ENCODE measurements around the gene ADAMTS3. TPM values are rescaled to one million over a fixed set of nuclear protein-coding genes. Genes with fewer than 3 reads are reported as not detected.

Gene ADAMTS3
- total RNA-seq, 4 donors from 2014 or later = 0.18 to 0.41 (median 0.23) TPM; not detected in 1

- in situ Hi-C loops (cut with MboI; ENCODE audit: low sequenced_read_pairs in 4 of 4) (loop anchor here in 1 of 4 donors (25.0 kb wide), 1 partner anchor 512 kb away; no protein-coding TSS in a partner anchor), intact Hi-C loops (cut with DNase I; ENCODE audit: low total_unique reads) (no loop called here)
- Histone ChIP-seq H3K27me3 (no peaks in the 10 kb centered on the region), H3K4me3 (no peak overlapping the region), H3K9me3 (no peaks in the 10 kb centered on the region), H3K27ac (no peak overlapping the region), H3K36me3 (no peaks in the 10 kb centered on the region), H3K4me1 (no peaks in the 10 kb centered on the region)
- ATAC-seq = no peak
- no peak for DNase-seq
- TF ChIP-seq POLR2A (IDR thresholded peaks at IDR 0.05) (no peak), CTCF (IDR thresholded peaks at IDR 0.05 in 4 of 5, conservative IDR thresholded peaks at IDR 0.05 in 1 of 5) (no peak)
Measured at GRCh38 chr4:72500214-72500613, 68.8 kb downstream of the ADAMTS3 start.

DNA sequence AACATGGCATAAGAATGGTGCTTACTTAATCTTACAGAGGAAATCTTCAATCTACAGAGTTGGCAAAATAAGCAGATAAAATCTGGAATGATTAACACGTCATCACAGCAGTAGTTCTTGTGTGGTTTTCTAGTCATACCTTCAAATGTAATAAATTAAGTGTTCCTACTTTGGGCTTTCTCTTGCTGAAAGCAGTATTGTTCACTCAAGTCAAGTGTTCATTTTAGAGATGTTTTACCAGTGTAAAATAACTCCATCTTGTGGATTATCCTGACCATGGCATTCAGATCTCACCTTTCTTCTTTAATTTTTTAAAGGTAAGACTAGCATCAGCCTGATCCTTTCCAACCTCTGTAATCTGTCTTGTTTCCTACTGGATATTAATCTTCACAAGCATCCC, 72.9 kb downstream of the ADAMTS3 start:
- Histone ChIP-seq H3K27ac (no peak overlapping the region), H3K4me3 (no peak overlapping the region), H3K9me3 (no peaks in the 10 kb centered on the region), H3K36me3 (no peaks in the 10 kb centered on the region), H3K27me3 (no peaks in the 10 kb centered on the region), H3K4me1 (no peaks in the 10 kb centered on the region)
- intact Hi-C loops (cut with DNase I; ENCODE audit: low total_unique reads) = no loop called here
- DNase-seq (no peak), ATAC-seq (no peak)
- no peak for TF ChIP-seq CTCF (IDR thresholded peaks at IDR 0.05 in 4 of 5, conservative IDR thresholded peaks at IDR 0.05 in 1 of 5)
- no peak for TF ChIP-seq POLR2A (IDR thresholded peaks at IDR 0.05)
- in situ Hi-C loops (cut with MboI; ENCODE audit: low sequenced_read_pairs in 4 of 4) = no loop called here

DNA sequence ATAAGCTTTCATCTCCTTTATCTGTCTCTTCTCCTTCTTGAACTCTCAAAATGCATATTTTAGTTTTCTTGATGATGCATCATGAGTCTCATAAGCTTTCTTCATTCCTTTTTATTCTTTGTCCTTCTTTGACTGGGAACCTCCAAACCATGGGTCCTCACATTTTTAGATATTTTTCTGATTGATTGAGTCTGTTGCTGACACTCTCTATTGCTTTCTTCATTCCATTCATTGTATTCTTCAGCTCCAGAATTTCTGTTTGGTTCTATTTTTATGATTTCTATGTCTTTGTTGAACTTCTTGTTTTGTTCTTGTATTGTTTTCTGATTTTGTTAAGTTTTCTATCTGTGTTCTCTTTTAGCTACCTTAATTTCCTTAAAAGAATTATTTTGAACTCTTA, 74.9 kb downstream of the ADAMTS3 start:
- in situ Hi-C loops (cut with MboI; ENCODE audit: low sequenced_read_pairs in 4 of 4) (no loop called here), intact Hi-C loops (cut with DNase I; ENCODE audit: low total_unique reads) (no loop called here)
- Histone ChIP-seq H3K27me3 (no peaks in the 10 kb centered on the region), H3K36me3 (no peaks in the 10 kb centered on the region), H3K9me3 (no peaks in the 10 kb centered on the region), H3K4me1 (no peaks in the 10 kb centered on the region), H3K4me3 (no peak overlapping the region), H3K27ac (no peak overlapping the region)
- no peak for DNase-seq
- no peak for ATAC-seq
- no peak for TF ChIP-seq CTCF (IDR thresholded peaks at IDR 0.05 in 4 of 5, conservative IDR thresholded peaks at IDR 0.05 in 1 of 5)
- no peak for TF ChIP-seq POLR2A (IDR thresholded peaks at IDR 0.05)

DNA sequence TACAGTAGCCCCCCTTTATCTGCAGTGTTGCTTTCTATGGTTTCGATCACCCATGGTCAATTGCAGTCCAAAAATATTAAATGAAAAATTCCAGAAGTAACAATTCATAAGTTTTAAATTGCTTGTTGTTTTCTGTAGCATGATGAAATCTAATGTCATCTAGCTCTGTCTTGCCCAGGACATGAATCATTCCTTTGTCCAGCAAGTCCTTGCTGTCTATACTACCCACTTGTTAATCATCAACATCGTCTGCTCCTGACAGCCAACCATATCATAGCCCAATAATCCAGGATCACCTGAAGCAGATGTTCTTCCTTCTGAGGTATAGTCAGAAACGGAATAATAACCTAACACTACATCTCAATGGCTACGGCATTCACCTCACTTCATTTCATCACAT, 79.8 kb downstream of the ADAMTS3 start:
- Histone ChIP-seq H3K4me1 (no peaks in the 10 kb centered on the region), H3K27me3 (no peaks in the 10 kb centered on the region), H3K4me3 (no peak overlapping the region), H3K27ac (no peak overlapping the region), H3K36me3 (no peaks in the 10 kb centered on the region), H3K9me3 (no peaks in the 10 kb centered on the region)
- in situ Hi-C loops (cut with MboI; ENCODE audit: low sequenced_read_pairs in 4 of 4) = no loop called here
- no peak for TF ChIP-seq POLR2A (IDR thresholded peaks at IDR 0.05)
- no peak for TF ChIP-seq CTCF (IDR thresholded peaks at IDR 0.05 in 4 of 5, conservative IDR thresholded peaks at IDR 0.05 in 1 of 5)
- ATAC-seq (no peak), DNase-seq (no peak)
- intact Hi-C loops (cut with DNase I; ENCODE audit: low total_unique reads) = no loop called here

DNA sequence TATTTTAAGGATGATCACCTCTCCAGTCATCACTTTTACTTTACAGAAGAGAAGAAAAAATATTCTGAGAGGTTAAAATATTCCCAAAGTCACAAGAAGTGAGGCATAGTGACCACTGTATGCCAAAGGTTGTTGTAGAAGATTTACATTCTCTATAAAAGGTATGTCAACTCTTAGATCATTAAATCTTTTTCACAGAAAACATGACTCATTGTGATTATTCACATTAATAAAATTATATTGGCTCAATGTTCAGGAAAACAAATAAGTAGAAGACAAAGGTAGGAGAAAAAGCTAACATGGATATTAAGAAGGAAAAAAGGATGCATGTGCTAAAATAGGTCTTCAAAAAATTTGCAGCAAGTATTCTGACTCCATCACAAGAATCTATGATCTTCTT, 82.0 kb downstream of the ADAMTS3 start:
- no peak overlapping the region for H3K27ac ChIP-seq
- in situ Hi-C loops (cut with MboI; ENCODE audit: low sequenced_read_pairs in 4 of 4) = no loop called here
- H3K4me1 ChIP-seq = no peaks in the 10 kb centered on the region
- no peak overlapping the region for H3K4me3 ChIP-seq
- ATAC-seq (no peak), DNase-seq (no peak)
- no peaks in the 10 kb centered on the region for H3K27me3 ChIP-seq
- intact Hi-C loops (cut with DNase I; ENCODE audit: low total_unique reads) = no loop called here
- no peak for TF ChIP-seq POLR2A (IDR thresholded peaks at IDR 0.05)
- no peak for TF ChIP-seq CTCF (IDR thresholded peaks at IDR 0.05 in 4 of 5, conservative IDR thresholded peaks at IDR 0.05 in 1 of 5)
- no peaks in the 10 kb centered on the region for H3K36me3 ChIP-seq
- H3K9me3 ChIP-seq = no peaks in the 10 kb centered on the region
